HL-60 (cell line): Measurements from ENCODE around the gene PITPNB.

ENCODE experiments used
- GABPA ChIP-seq: IDR thresholded peaks from 2 replicates; pipeline ENCODE4 v1.6.1; 2012; ENCODE audit warnings: low read depth
- POLR2AphosphoS5 ChIP-seq: IDR thresholded peaks from 2 replicates; pipeline ENCODE4 v1.6.1; 2012; ENCODE audit warnings: low read depth
- TF ChIP-seq, protein P1 (sequence below): IDR thresholded peaks from one replicate; pipeline ENCODE4 v1.5.1; 2011; ENCODE audit warnings: low read length, control low read depth, inconsistent platforms; ENCODE audit not compliant: insufficient read depth

DNA sequence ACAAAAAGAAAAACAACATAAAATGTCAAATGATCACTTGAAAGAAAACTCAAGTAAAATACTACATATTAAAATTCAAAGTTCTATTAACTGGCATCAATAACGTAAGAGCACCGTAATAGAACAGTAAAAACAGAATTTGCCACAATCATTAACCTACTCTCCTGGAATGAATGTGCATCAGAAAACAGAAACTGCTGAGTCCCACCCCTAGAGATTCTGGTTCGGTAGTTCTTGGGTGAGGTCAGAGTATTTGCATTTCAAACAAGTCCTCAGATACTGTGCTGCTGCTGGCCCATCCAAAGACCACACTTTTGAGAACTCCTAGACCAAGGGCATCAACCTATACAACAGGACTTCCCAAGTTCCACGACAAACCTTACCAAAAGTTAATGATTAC lies 23.5 kb downstream of the PITPNB start:
- TF ChIP-seq, protein P1, sequence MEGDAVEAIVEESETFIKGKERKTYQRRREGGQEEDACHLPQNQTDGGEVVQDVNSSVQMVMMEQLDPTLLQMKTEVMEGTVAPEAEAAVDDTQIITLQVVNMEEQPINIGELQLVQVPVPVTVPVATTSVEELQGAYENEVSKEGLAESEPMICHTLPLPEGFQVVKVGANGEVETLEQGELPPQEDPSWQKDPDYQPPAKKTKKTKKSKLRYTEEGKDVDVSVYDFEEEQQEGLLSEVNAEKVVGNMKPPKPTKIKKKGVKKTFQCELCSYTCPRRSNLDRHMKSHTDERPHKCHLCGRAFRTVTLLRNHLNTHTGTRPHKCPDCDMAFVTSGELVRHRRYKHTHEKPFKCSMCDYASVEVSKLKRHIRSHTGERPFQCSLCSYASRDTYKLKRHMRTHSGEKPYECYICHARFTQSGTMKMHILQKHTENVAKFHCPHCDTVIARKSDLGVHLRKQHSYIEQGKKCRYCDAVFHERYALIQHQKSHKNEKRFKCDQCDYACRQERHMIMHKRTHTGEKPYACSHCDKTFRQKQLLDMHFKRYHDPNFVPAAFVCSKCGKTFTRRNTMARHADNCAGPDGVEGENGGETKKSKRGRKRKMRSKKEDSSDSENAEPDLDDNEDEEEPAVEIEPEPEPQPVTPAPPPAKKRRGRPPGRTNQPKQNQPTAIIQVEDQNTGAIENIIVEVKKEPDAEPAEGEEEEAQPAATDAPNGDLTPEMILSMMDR: no peak
- TF ChIP-seq POLR2AphosphoS5: no peak
- TF ChIP-seq GABPA: no peak
